Activated naive CD4-positive, alpha-beta T cell treated with anti-CD3 and anti-CD28 coated beads for 36 hours (primary cell): Measurements from ENCODE around the gene UBXN4. TPM values are rescaled to one million over a fixed set of nuclear protein-coding genes. Genes with fewer than 3 reads are reported as not detected.

Experiments
- CTCF ChIA-PET: fragments of 350-600 bp; sonication (Branson Sonifier 250); formaldehyde crosslinking; loops from one replicate; lab custom pipeline; 2021; ENCODE audit warnings: antibody characterized with exemption; lab: Charles Lee
- DNase-seq: peaks from one replicate; pipeline ENCODE4 v3.0.0-alpha.2; 2020
- H3K27ac Mint-ChIP-seq: one replicate; pipeline ENCODE4 v1.8.0; 2021; ENCODE audit warnings: mild to moderate bottlenecking, mixed read lengths
- H3K27me3 Mint-ChIP-seq: one replicate; pipeline ENCODE4 v1.8.0; 2021; ENCODE audit warnings: low read depth, mixed read lengths
- H3K36me3 Mint-ChIP-seq: one replicate; pipeline ENCODE4 v1.8.0; 2021; ENCODE audit warnings: low read depth, mixed read lengths
- H3K4me1 Mint-ChIP-seq: one replicate; pipeline ENCODE4 v1.8.0; 2021; ENCODE audit warnings: low read depth, mixed read lengths
- H3K4me3 Mint-ChIP-seq: one replicate; pipeline ENCODE4 v1.8.0; 2021; ENCODE audit warnings: mild to moderate bottlenecking, moderate library complexity, mixed read lengths
- H3K9me3 Mint-ChIP-seq: one replicate; pipeline ENCODE4 v1.8.0; 2021; ENCODE audit warnings: mixed read lengths
- intact Hi-C: fragments of 100-400 bp; cut with micrococcal nuclease; formaldehyde crosslinking; loops from one replicate; pipeline ENCODE4 v1.15.1; 2023
- total RNA-seq, 2 experiments: library from RNA; stranded (reverse); gene quantifications; one replicate each; pipeline ENCODE4 v1.2.3, GENCODE V29; 2021

Gene UBXN4
- total RNA-seq, 2 experiments from 2014 or later, result 100 to 105 TPM

DNA sequence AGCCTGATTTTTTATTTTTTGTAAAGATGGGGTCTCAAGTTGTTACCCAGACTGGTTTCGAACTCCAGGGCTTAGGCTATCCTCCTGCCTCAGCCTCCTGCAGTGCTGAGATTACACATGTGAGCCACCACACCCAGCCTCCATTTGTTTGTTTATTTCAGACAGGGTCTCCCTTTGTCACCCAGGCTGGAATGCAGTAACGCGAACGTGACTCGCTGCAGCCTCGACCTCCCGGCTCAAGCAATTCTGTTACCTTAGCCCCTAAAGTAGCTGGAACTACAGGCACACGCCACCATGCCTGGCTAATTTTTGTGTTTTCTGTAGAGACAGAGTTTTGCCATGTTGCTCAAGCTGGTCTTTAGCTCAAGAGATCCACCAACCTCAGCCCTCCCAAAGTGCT, 27.2 kb downstream of the UBXN4 start:
- intact Hi-C loops, result no loop called here
- H3K9me3 Mint-ChIP-seq, result no peaks in the 10 kb centered on the region
- no peak for DNase-seq
- no peaks in the 10 kb centered on the region for H3K27me3 Mint-ChIP-seq
- H3K4me3 Mint-ChIP-seq, result no peak overlapping the region
- H3K27ac Mint-ChIP-seq, result no peak overlapping the region
- peaks cover 37% of the 10 kb centered on the region for H3K36me3 Mint-ChIP-seq
- peaks cover 15% of the 10 kb centered on the region for H3K4me1 Mint-ChIP-seq
- CTCF ChIA-PET, result no interaction called here

DNA sequence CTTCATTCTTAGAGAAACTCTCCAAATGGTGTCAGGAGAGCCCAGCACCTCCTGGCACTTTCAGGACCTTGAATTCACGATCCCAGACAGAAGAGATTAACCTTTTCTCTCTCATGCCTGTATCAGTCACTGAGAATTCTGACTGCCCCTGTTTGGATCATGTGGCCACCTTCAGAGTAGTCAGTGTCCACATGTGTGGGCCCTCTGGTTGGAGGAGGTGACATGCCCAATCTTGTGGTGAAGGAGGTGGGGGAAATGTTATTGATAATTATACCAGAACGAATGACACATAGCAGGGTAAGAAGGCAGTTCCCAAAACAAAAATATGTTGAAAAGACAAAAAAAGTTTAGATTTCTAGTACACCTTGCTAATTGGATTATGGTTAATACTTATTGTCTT, 31.7 kb downstream of the UBXN4 start:
- H3K9me3 Mint-ChIP-seq, result no peaks in the 10 kb centered on the region
- H3K4me3 Mint-ChIP-seq, result no peak overlapping the region
- CTCF ChIA-PET, result no interaction called here
- peaks cover 10% of the 10 kb centered on the region for H3K4me1 Mint-ChIP-seq
- intact Hi-C loops, result loop anchor here (5.0 kb wide), 1 partner anchor 89 kb away; no protein-coding TSS in a partner anchor
- peak overlapping the region; percentile 60 for H3K27ac Mint-ChIP-seq
- H3K36me3 Mint-ChIP-seq, result peaks cover 42% of the 10 kb centered on the region
- DNase-seq, result no peak
- H3K27me3 Mint-ChIP-seq, result no peaks in the 10 kb centered on the region

DNA sequence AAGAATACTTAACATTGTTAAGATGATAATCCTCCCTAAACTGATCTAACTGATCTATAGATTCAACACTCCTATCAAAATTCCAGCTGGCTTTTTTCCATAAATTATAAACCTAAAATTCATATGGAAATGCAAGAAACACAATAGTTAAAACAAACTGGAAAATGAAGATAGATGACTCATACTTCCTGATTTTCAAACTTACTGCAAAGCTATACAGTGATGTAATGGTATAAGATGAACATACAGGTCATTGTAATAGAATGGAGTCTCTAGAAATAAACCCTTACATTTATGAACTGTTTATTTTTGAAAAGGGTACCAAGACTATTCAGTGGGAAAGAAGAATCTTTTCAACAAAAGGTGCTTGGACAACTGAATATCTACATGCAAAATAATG, 32.3 kb downstream of the UBXN4 start:
- intact Hi-C loops, result loop anchor here (5.0 kb wide), 1 partner anchor 88 kb away; no protein-coding TSS in a partner anchor
- CTCF ChIA-PET, result no interaction called here
- H3K27me3 Mint-ChIP-seq, result no peaks in the 10 kb centered on the region

DNA sequence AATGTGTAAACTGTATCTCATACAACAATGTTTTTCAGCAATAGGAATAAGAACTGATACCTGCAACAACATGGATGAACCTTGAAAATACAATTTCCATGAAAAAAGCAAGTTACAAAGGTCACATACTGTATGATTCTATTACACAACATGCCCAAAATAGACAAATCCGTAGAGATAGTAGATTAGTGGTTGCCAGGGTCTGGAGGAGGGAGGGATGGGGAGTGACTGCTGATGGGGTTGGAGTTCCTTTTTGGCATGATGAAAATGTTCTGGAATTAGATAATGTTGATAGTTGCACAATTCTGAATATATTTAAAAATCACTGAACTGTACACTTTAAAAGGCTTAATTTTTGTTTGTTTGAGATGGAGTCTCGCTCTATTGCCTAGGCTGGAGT, 33.8 kb downstream of the UBXN4 start:
- peaks cover 43% of the 10 kb centered on the region for H3K36me3 Mint-ChIP-seq
- H3K27ac Mint-ChIP-seq, result no peak overlapping the region
- intact Hi-C loops, result no loop called here

More for the DNA sequence above, 32.3 kb downstream of the UBXN4 start:
- Mint-ChIP-seq H3K9me3 (no peaks in the 10 kb centered on the region), H3K4me3 (no peak overlapping the region), H3K4me1 (peaks cover 10% of the 10 kb centered on the region), H3K36me3 (peaks cover 43% of the 10 kb centered on the region), H3K27ac (peak overlapping the region; percentile 74)
- no peak for DNase-seq

DNA sequence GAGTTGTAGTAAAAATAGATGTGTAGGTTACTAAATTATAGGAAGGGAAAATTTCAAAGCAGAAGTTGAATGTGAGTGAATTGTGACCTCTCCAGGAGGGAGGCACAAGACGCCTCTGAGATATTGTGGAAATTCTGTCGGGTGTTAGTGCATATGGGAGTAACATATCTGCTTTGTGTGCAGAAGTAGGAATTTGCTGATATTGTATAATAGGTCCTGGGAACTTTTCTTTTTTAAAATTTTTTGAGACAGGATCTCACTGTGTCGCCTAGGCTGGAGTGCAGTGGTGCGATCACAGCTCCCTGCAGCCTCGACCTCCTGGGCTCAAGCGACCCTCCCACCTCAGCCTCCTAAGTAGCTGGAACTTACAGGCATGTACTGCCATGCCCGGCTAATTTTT, 34.7 kb downstream of the UBXN4 start:
- intact Hi-C loops, result no loop called here
- no peaks in the 10 kb centered on the region for H3K27me3 Mint-ChIP-seq
- DNase-seq, result no peak
- CTCF ChIA-PET, result no interaction called here
- peaks cover 10% of the 10 kb centered on the region for H3K4me1 Mint-ChIP-seq
- no peaks in the 10 kb centered on the region for H3K9me3 Mint-ChIP-seq
- H3K4me3 Mint-ChIP-seq, result no peak overlapping the region
- H3K27ac Mint-ChIP-seq, result no peak overlapping the region
- peaks cover 48% of the 10 kb centered on the region for H3K36me3 Mint-ChIP-seq

More for the DNA sequence above, 33.8 kb downstream of the UBXN4 start:
- Mint-ChIP-seq H3K4me3 (no peak overlapping the region), H3K27me3 (no peaks in the 10 kb centered on the region), H3K9me3 (no peaks in the 10 kb centered on the region), H3K4me1 (peaks cover 10% of the 10 kb centered on the region)
- CTCF ChIA-PET, result no interaction called here
- no peak for DNase-seq

DNA sequence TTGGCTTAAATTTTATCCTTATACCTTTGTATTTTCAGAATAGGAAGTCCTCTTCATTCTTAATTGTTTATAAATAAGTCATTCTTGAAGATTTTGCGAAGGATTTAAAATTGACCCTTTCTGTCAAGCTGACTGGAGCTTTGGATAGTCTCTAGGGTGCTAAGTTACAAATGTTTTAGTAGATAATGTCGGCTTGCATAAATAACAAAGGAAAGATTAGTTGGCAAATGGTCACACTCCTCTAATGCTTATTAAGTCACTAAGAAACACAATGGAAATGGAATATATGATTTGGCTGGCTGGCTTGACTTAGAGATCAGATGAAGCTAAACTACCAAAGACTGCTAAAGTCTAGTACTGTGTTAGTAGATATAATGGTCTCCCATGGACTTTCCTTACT, 40.6 kb downstream of the UBXN4 start:
- Mint-ChIP-seq H3K27ac (no peak overlapping the region), H3K27me3 (no peaks in the 10 kb centered on the region), H3K36me3 (peaks cover 51% of the 10 kb centered on the region), H3K4me1 (no peaks in the 10 kb centered on the region), H3K4me3 (no peak overlapping the region), H3K9me3 (no peaks in the 10 kb centered on the region)
- intact Hi-C loops, result loop anchor here (5.0 kb wide), 1 partner anchor 65 kb away; no protein-coding TSS in a partner anchor
- no peak for DNase-seq
- CTCF ChIA-PET, result interaction anchor here (0.8 to 7.4 kb wide), 3 partner anchors 10 to 778 kb away, joined by 3 to 63 read pairs (median 3); no protein-coding TSS in a partner anchor

DNA sequence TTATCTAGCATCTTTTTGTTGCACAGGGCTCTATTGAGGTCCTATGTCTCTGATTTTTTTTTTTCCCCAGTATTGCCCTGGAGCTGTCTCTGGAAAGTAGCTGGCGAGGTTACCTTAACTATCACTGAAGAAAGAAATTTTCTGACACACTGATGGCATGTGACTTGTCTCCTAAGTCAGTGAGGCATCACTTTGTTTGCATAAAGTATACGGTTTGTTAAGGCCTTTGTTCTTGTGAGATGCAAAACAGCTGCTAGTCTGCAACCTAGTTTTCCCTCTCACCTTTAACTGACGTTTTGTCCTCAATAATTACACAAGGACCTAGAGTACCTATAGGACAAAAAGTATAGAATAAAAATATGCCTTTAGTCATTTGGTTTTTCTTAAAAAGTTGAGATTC, 41.8 kb downstream of the UBXN4 start:
- no peak overlapping the region for H3K4me3 Mint-ChIP-seq
- no peaks in the 10 kb centered on the region for H3K27me3 Mint-ChIP-seq
- H3K4me1 Mint-ChIP-seq, result no peaks in the 10 kb centered on the region
- H3K9me3 Mint-ChIP-seq, result no peaks in the 10 kb centered on the region
- CTCF ChIA-PET, result interaction anchor here (7.4 kb wide), 1 partner anchor 14 kb away, joined by 63 read pairs; no protein-coding TSS in a partner anchor
- peaks cover 45% of the 10 kb centered on the region for H3K36me3 Mint-ChIP-seq
- intact Hi-C loops, result loop anchor here (5.0 kb wide), 1 partner anchor 64 kb away; no protein-coding TSS in a partner anchor
- no peak for DNase-seq
- H3K27ac Mint-ChIP-seq, result no peak overlapping the region

DNA sequence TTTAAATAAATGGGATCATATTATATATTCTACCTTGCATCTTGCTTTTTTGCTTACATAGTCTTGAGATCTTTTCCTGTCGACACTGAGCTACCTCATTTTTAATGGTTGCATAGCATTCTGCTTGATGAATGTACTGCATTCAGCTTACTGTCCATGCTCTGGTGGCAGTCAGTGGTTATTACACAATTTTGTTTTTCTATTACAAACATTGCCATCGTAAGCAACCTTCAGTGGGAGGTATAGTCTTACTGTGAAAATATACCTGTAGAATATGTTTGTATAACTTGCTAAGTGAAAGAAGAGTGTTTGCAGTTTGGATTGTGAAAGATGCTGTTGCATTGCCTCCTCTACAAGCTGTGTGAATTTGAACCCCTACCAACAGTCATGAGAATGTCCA, 43.4 kb downstream of the UBXN4 start:
- Mint-ChIP-seq H3K27me3 (no peaks in the 10 kb centered on the region), H3K36me3 (peaks cover 41% of the 10 kb centered on the region), H3K9me3 (no peaks in the 10 kb centered on the region), H3K4me1 (no peaks in the 10 kb centered on the region), H3K27ac (no peak overlapping the region), H3K4me3 (no peak overlapping the region)
- no peak for DNase-seq
- intact Hi-C loops, result no loop called here
- CTCF ChIA-PET, result interaction anchor here (0.5 to 7.4 kb wide), 2 partner anchors 13 to 321 kb away, joined by 3 to 63 read pairs; no protein-coding TSS in a partner anchor

DNA sequence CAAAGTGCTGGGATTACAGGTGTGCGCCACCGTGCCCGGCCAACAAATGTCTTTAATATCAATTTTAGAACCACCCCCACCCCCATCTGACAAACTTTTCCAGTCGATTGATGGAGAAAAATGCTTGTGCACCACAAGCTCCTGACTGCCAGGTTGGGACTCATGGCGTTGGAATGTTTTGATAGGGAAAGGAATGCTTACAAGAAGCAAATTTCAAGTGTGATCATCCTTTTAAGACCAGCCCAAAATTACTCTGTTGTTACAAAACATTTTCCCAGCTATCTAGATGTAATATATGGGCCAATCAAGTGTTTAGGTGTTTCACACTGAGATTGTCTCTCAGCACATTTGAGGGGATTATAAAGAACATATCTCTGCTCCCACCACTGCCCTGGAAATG, 45.2 kb downstream of the UBXN4 start:
- H3K27ac Mint-ChIP-seq, result no peak overlapping the region
- no peaks in the 10 kb centered on the region for H3K9me3 Mint-ChIP-seq
- CTCF ChIA-PET, result interaction anchor here (0.6 to 7.4 kb wide), 3 partner anchors 11 to 1995 kb away, joined by 3 to 63 read pairs (median 3); no protein-coding TSS in a partner anchor
- DNase-seq, result no peak
- no peaks in the 10 kb centered on the region for H3K27me3 Mint-ChIP-seq
- intact Hi-C loops, result no loop called here
- peaks cover 28% of the 10 kb centered on the region for H3K36me3 Mint-ChIP-seq
- H3K4me1 Mint-ChIP-seq, result peaks cover 3% of the 10 kb centered on the region
- no peak overlapping the region for H3K4me3 Mint-ChIP-seq

DNA sequence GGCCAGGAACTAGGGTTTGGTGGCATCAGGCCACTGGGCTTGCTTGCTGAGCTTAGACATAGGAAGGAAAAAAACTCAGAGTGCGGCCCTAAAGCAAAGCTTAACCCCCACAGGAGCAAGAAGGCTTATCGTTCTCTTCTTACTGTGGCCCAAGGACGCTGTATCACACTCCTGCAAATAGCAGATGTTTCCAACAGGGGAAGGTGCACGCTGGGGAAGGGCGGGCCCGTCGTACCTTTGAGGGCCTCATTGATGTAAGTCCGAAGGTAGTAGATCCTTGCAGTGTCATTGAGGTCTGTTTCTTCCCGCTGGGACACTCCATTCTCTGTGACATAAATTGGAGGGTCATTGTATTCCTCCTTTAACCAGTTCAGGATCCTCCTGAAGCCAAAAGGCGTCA, 48.8 kb downstream of the UBXN4 start:
- peaks cover 19% of the 10 kb centered on the region for H3K4me1 Mint-ChIP-seq
- DNase-seq, result no peak
- no peak overlapping the region for H3K4me3 Mint-ChIP-seq
- CTCF ChIA-PET, result interaction anchor here (0.6 to 1.2 kb wide), 2 partner anchors 9 to 802 kb away, joined by 3 read pairs; no protein-coding TSS in a partner anchor
- H3K27ac Mint-ChIP-seq, result no peak overlapping the region
- intact Hi-C loops, result no loop called here
- no peaks in the 10 kb centered on the region for H3K9me3 Mint-ChIP-seq
- no peaks in the 10 kb centered on the region for H3K27me3 Mint-ChIP-seq
- H3K36me3 Mint-ChIP-seq, result peaks cover 5% of the 10 kb centered on the region

DNA sequence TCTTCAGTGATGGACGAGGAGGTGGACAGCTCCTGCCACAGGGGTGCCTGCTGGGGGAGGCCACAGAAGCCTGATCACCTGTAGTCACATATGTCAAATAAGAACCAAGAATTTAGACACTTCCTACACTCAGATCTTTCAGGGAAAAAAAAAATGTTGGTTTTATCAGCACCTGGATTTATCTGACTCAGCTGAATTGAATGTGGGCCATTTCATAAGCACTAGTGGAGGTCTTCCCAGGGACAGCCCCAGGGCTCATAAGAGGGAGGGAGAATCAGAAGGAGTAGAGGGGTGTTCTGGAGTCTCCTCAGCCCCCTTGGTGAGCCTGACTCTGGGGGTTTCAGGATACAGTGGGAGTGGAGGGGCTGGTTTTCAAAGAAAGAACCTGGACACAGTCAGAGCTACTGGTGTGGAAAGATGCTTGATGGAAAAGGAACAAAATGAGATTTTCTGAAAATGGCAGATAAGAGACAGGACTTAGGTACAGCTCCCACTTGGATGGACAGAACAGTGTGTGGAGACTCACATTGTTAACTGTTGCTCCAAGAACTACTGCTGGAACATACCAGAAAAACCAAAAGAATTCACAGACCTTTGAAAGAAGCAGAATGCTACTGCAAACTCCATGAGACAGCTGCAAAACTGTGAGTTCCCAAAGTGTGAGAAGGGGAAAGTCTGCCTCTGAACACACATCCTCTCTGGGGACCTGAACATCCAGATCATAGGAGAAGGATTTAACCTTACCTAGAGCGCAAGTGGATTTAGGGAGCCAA, 49.9 kb downstream of the UBXN4 start:
- CTCF ChIA-PET, result interaction anchor here (0.6 to 1.5 kb wide), 6 partner anchors 9 to 34 kb away, joined by 3 to 4 read pairs (median 3); no protein-coding TSS in a partner anchor
- intact Hi-C loops, result no loop called here
- no peaks in the 10 kb centered on the region for H3K27me3 Mint-ChIP-seq
- no peaks in the 10 kb centered on the region for H3K9me3 Mint-ChIP-seq
- H3K4me1 Mint-ChIP-seq, result peaks cover 21% of the 10 kb centered on the region
- H3K27ac Mint-ChIP-seq, result no peak overlapping the region
- H3K4me3 Mint-ChIP-seq, result no peak overlapping the region
- no peaks in the 10 kb centered on the region for H3K36me3 Mint-ChIP-seq
- no peak for DNase-seq

DNA sequence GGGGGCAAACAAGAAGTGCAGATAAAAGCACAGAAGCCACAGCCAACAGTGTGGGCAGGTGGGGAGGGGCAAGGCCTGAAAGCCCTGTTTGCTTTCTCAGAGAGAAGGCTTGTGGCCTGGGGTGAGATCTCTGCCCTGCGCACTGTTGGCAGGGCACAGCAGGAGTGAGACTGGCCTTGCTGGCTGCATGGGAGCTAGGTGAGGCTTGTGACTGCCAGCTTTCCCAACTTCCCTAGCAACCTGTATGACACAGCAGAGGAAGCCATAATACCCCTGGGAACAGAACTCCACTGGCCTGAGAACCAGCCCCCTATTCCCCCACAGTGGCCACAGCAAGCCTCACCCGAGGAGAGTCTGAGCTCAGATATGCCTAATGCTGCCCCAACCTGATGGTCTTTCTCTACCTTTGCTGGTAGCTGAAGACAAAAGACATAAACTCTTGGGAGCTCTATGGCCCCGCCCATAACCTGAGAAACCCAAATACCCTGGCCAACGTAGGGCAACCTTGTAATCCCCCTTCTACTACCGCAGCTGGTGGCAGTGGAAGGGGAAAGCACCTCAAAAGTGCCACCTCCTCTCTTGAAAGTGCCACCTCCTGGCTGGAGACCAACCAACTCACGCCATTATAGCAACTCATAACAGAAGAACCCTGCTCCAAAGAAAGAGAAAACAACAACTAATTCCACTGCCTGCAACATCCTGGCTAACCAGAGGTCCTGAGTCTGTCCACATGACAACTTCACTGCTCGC, 50.9 kb downstream of the UBXN4 start:
- Mint-ChIP-seq H3K36me3 (no peaks in the 10 kb centered on the region), H3K9me3 (no peaks in the 10 kb centered on the region), H3K4me1 (peaks cover 24% of the 10 kb centered on the region), H3K27me3 (no peaks in the 10 kb centered on the region), H3K4me3 (no peak overlapping the region), H3K27ac (no peak overlapping the region)
- CTCF ChIA-PET, result interaction anchor here (0.7 to 1.5 kb wide), 5 partner anchors 9 to 33 kb away, joined by 3 read pairs; no protein-coding TSS in a partner anchor
- intact Hi-C loops, result no loop called here
- peak; percentile 68 for DNase-seq
